Measurements from ENCODE around the gene RPH3AL. TPM values are rescaled to one million over a fixed set of nuclear protein-coding genes. Genes with fewer than 3 reads are reported as not detected.
"Not testable (repeated sequence)": the region's sequence is repeated elsewhere in the genome, so short reads cannot be mapped to it uniquely, and the experiment has no call there.

RPH3AL gene
- total and polyA plus RNA-seq, 11 donors = 2.8 to 9.4 (median 6.3) TPM

DNA sequence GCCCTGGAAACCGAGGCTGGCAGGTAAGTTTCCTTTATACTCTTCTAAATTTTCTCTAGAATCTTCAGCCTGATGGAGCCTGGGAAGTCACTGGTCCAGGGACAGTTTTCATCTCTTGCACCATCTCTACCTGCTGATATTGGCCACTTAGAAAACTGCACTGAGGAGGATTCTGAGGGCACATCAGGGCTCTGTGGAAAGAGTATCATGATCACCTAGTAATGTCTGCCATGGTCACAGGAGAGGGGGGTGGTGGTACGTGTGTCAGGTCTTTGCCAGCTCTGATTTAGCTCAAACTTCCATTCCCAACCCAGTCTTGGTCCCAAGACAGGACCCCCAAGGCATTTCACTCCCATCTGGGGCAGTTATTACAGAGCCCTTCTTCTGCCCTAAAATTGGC, 136.0 kb downstream of the RPH3AL start:
- peaks cover 0 to 14% (median 4%) of the 10 kb centered on the region in 12 donors for H3K4me1 ChIP-seq
- no peak for ATAC-seq
- TF ChIP-seq POLR2A (IDR thresholded peaks at IDR 0.05) (no peak), CTCF (IDR thresholded peaks at IDR 0.05) (no peak)
- H3K27ac ChIP-seq = peak overlapping the region in 2 of 12 donors; percentile 25 to 61
- H3K27me3 ChIP-seq = no peaks in the 10 kb centered on the region
- DNase-seq = no peak
- peaks cover 0 to 13% (median 0%) of the 10 kb centered on the region in 9 donors for H3K36me3 ChIP-seq
- WGBS, 4 donors = 47 to 70% (median 63%) methylated on average over 2 of the region's 2 CpGs
- no peak overlapping the region for H3K4me3 ChIP-seq
- intact Hi-C loops (cut with DNase I) = no loop called here
- H3K9me3 ChIP-seq = no peaks in the 10 kb centered on the region

DNA sequence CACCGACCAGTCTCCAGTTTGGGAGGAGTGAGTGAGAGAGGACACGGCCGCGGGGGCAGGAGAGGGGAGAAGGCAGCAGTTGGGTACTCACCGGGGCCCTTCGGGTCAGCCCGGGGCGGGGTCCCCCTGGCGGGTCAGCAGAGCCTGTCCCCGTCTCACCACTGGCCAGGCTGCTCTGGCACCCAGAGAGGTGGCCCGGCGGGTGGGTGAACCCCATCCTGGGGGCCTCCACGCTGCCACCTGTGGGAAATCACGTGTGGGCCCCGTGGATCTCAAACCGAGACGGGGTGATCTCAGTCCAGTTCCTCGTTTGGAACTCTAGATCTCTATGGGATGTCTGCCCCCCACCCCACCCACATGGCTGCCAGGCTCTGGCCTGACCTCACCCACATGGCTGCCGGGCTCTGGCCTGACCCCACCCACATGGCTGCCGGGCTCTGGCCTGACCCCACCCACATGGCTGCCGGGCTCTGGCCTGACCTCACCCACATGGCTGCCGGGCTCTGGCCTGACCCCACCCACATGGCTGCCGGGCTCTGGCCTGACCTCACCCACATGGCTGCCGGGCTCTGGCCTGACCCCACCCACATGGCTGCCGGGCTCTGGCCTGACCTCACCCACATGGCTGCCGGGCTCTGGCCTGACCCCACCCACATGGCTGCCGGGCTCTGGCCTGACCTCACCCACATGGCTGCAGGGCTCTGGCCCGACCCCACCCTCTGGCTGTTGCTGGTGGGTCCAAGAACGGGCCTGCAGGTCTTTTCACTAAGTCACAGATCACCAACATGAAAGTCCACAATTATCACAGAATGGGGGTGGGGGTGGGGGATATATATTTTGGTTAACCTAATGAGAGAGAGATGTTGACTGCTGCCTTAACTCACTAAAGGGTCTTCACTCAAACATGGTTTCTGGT, 136.8 kb downstream of the RPH3AL start:
- DNase-seq (peak in 2 of 5 donors; percentile 65 to 68), ATAC-seq (peak in 2 of 4 donors; percentile 73 to 81)
- H3K27me3 ChIP-seq; intact Hi-C loops (cut with DNase I); H3K9me3 ChIP-seq: not testable (repeated sequence)
- Histone ChIP-seq H3K4me3 (peak overlapping the region in 7 of 12 donors; percentile 17 to 85 (median 52)), H3K4me1 (peaks cover 0 to 14% (median 4%) of the 10 kb centered on the region in 12 donors), H3K36me3 (peaks cover 0 to 18% (median 0%) of the 10 kb centered on the region in 9 donors), H3K27ac (peak overlapping the region in 6 of 12 donors; percentile 39 to 84 (median 48))
- 40 to 73% (median 54%) methylated on average over 9 to 26 of the region's 29 CpGs for WGBS, 4 donors

- no peaks in the 10 kb centered on the region for H3K9me3 ChIP-seq
- no peaks in the 10 kb centered on the region for H3K27me3 ChIP-seq
- H3K36me3 ChIP-seq = peaks cover 0 to 18% (median 0%) of the 10 kb centered on the region in 9 donors
- intact Hi-C loops (cut with DNase I) = no loop called here
- peaks cover 0 to 14% (median 4%) of the 10 kb centered on the region in 12 donors for H3K4me1 ChIP-seq
- ATAC-seq (peak in 2 of 4 donors; percentile 17 to 29), DNase-seq (no peak)
- H3K4me3 ChIP-seq = peak overlapping the region in 5 of 12 donors; percentile 48 to 85 (median 55)
- TF ChIP-seq CTCF (IDR thresholded peaks at IDR 0.05) = no peak
- no peak for TF ChIP-seq POLR2A (IDR thresholded peaks at IDR 0.05)
- H3K27ac ChIP-seq = peak overlapping the region in 2 of 12 donors; percentile 54 to 77
- WGBS, 4 donors = 89 to 96% (median 92%) methylated on average over 8 to 10 of the region's 10 CpGs
Measured at GRCh38 chr17:214881-215331, 137.7 kb downstream of the RPH3AL start.

- Histone ChIP-seq H3K4me3 (no peak overlapping the region), H3K27me3 (no peaks in the 10 kb centered on the region), H3K27ac (no peak overlapping the region), H3K36me3 (peaks cover 0 to 18% (median 0%) of the 10 kb centered on the region in 9 donors), H3K9me3 (peaks cover 0 to 7% (median 0%) of the 10 kb centered on the region in 12 donors), H3K4me1 (peaks cover 0 to 13% (median under 1%) of the 10 kb centered on the region in 12 donors)
- DNase-seq = no peak
- TF ChIP-seq POLR2A (IDR thresholded peaks at IDR 0.05) (no peak), CTCF (IDR thresholded peaks at IDR 0.05) (no peak)
- intact Hi-C loops (cut with DNase I) = no loop called here
- 92 to 97% (median 92%) methylated on average over 22 to 25 of the region's 25 CpGs for WGBS, 4 donors
- ATAC-seq = no peak
Measured at GRCh38 chr17:213286-214105, 139.1 kb downstream of the RPH3AL start.
